Smooth muscle cell (in vitro differentiated cells): ENCODE data around the gene DDAH1. TPM values are rescaled to one million over a fixed set of nuclear protein-coding genes. Genes with fewer than 3 reads are reported as not detected.
"Not testable (repeated sequence)": the region's sequence is repeated elsewhere in the genome, so short reads cannot be mapped to it uniquely, and the experiment has no call there.

Experiments used
- DNase-seq: peaks from one replicate; lab custom pipeline; 2025; ENCODE audit not compliant: unreplicated experiment; lab: John Stamatoyannopoulos, UW
- H2AFZ ChIP-seq: fragments of 200-600 bp; sonication (generic); 2 replicates; pipeline ENCODE4 v1.6.0; 2016; ENCODE audit warnings: antibody characterized with exemption, low read depth, mild to moderate bottlenecking
- H3F3A ChIP-seq: fragments of 200-600 bp; sonication (generic); 2 replicates; pipeline ENCODE4 v1.6.0; 2017; ENCODE audit warnings: antibody characterized with exemption, low read depth
- H3K27ac ChIP-seq: fragments of 200-600 bp; sonication (generic); 2 replicates; pipeline ENCODE4 v1.5.1; 2016; ENCODE audit warnings: low read depth, mild to moderate bottlenecking
- H3K27me3 ChIP-seq: fragments of 200-600 bp; sonication (generic); 2 replicates; pipeline ENCODE4 v1.6.1; 2016; ENCODE audit warnings: low read depth, mild to moderate bottlenecking
- H3K36me3 ChIP-seq: fragments of 200-600 bp; sonication (generic); 2 replicates; pipeline ENCODE4 v1.5.1; 2016; ENCODE audit warnings: low read depth
- H3K4me1 ChIP-seq: fragments of 200-600 bp; sonication (generic); 2 replicates; pipeline ENCODE4 v1.5.1; 2016; ENCODE audit warnings: low read depth
- H3K4me2 ChIP-seq: fragments of 200-600 bp; sonication (generic); 2 replicates; pipeline ENCODE4 v1.6.0; 2016; ENCODE audit warnings: mild to moderate bottlenecking
- H3K4me3 ChIP-seq: fragments of 200-600 bp; sonication (generic); 2 replicates; pipeline ENCODE4 v1.5.1; 2016; ENCODE audit warnings: mild to moderate bottlenecking
- H3K79me2 ChIP-seq: fragments of 200-600 bp; sonication (generic); 2 replicates; pipeline ENCODE4 v1.6.0; 2016; ENCODE audit warnings: low read depth, mild to moderate bottlenecking
- H3K9ac ChIP-seq: fragments of 200-600 bp; sonication (generic); 2 replicates; pipeline ENCODE4 v1.6.0; 2016; ENCODE audit warnings: low read depth
- H3K9me3 ChIP-seq: fragments of 200-600 bp; sonication (generic); replicated peaks from 2 replicates; pipeline ENCODE4 v1.5.1; 2016; ENCODE audit warnings: low read depth
- H4K20me1 ChIP-seq: fragments of 200-600 bp; sonication (generic); 2 replicates; pipeline ENCODE4 v1.6.0; 2016; ENCODE audit warnings: low read depth
- CTCF ChIP-seq: fragments of 200-600 bp; sonication (generic); IDR thresholded peaks from 2 replicates; pipeline ENCODE4 v1.5.1; 2017; ENCODE audit warnings: borderline replicate concordance, mild to moderate bottlenecking, antibody characterized with exemption; ENCODE audit not compliant: insufficient read depth, poor library complexity, severe bottlenecking
- WGBS: methylation state at CpG from one replicate; pipeline ENCODE4 v1.1.7; 2016; ENCODE audit warnings: low lambda C conversion rate; 5-methylcytosine and 5-hydroxymethylcytosine counted together
- polyA plus RNA-seq: library from polyadenylated mRNA; unstranded; fragments of >200 nt; fragmentation: Nextera tagmentation; extraction: Ambion mirVana; gene quantifications from 2 replicates; pipeline ENCODE4 v1.2.1, GENCODE V29; 2016
- total RNA-seq: library from RNA; depleted of rRNA; stranded (reverse); fragments of >200 nt; gene quantifications from 2 replicates; pipeline ENCODE4 v1.2.3, GENCODE V29; 2014

DDAH1 gene
- total and polyA plus RNA-seq, 2 experiments from 2014 or later = 13.8 to 30.8 TPM

- no peaks in the 10 kb centered on the region for H3F3A ChIP-seq
- H3K27ac ChIP-seq = no peak overlapping the region
- no peaks in the 10 kb centered on the region for H3K27me3 ChIP-seq
- H3K9ac ChIP-seq = no peak overlapping the region
- no peak overlapping the region for H2AFZ ChIP-seq
- no peak for DNase-seq
- H3K4me1 ChIP-seq = no peaks in the 10 kb centered on the region
- TF ChIP-seq CTCF = no peak
- peaks cover 7% of the 10 kb centered on the region for H3K36me3 ChIP-seq
- H3K4me2 ChIP-seq = no peak overlapping the region
- H3K9me3 ChIP-seq = no peaks in the 10 kb centered on the region
- no peaks in the 10 kb centered on the region for H3K79me2 ChIP-seq
- 85% methylated on average over 3 of the region's 3 CpGs for WGBS
- peaks cover 1% of the 10 kb centered on the region for H4K20me1 ChIP-seq
- no peak overlapping the region for H3K4me3 ChIP-seq
Measured at GRCh38 chr1:85475055-85475454, 10.1 kb upstream of the DDAH1 start.

DNA sequence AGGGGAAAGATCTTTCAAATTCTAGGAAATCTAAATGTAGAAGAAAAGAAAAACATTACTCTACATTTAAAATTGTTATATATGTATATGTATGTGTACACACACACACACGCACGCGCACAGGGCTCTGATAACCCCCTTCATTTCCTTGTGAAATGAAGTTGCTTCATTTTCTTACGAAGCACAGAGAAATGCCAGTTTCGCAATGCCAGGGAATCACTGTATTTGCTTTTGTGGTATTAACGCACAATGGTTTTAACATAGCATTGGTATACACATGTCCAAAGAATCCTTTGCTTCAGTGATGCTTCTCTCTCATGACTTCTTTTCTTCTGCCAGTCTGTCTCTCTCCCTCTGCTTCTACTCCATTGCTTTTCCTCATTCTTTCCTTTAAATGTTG is 8.4 kb upstream of the DDAH1 start:
- Histone ChIP-seq H3K79me2 (no peaks in the 10 kb centered on the region), H3K4me1 (no peaks in the 10 kb centered on the region), H3K9ac (no peak overlapping the region), H3K27ac (no peak overlapping the region), H2AFZ (no peak overlapping the region), H3K4me3 (no peak overlapping the region), H3K27me3 (no peaks in the 10 kb centered on the region), H3K4me2 (no peak overlapping the region), H3K9me3 (no peaks in the 10 kb centered on the region), H3K36me3 (peaks cover 7% of the 10 kb centered on the region), H3F3A (no peaks in the 10 kb centered on the region), H4K20me1 (no peaks in the 10 kb centered on the region)
- 88% methylated on average over 6 of the region's 6 CpGs for WGBS
- DNase-seq = no peak
- TF ChIP-seq CTCF = no peak

DNA sequence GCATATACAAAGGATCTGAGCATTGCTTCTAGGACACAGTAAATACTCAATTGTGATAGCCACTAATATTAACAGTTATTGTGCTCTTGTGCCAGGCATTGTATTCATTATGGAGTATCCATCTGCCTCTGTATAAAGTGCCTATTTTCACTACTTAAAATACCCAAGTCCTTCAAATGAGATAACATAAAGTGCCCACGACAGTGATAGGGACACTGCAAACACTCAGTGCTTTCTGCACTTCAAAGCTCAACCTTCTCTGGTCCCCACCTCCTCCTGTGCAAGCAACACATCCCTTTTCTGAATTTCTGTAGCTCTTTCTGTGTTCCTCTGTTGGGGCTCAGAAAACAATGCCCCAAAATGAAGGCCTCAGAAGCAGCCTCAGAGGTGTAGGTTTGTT is 6.6 kb upstream of the DDAH1 start:
- no peak overlapping the region for H3K9ac ChIP-seq
- H3K4me2 ChIP-seq = no peak overlapping the region
- no peak overlapping the region for H3K4me3 ChIP-seq
- H2AFZ ChIP-seq = no peak overlapping the region
- H3K9me3 ChIP-seq = no peaks in the 10 kb centered on the region
- H3K27ac ChIP-seq = no peak overlapping the region
- no peaks in the 10 kb centered on the region for H3K4me1 ChIP-seq
- peaks cover 4% of the 10 kb centered on the region for H3K36me3 ChIP-seq
- H4K20me1 ChIP-seq = no peaks in the 10 kb centered on the region
- H3F3A ChIP-seq = no peaks in the 10 kb centered on the region
- DNase-seq = no peak
- no peaks in the 10 kb centered on the region for H3K79me2 ChIP-seq
- no peaks in the 10 kb centered on the region for H3K27me3 ChIP-seq
- 43% methylated on average over 1 of the region's 1 CpG for WGBS
- TF ChIP-seq CTCF = no peak

GRCh38 chr1:85470130-85470529 is 5.2 kb upstream of the DDAH1 start:
- H3F3A ChIP-seq, H3K79me2 ChIP-seq, H3K4me1 ChIP-seq, H3K9ac ChIP-seq, H3K36me3 ChIP-seq, H3K9me3 ChIP-seq, H3K4me2 ChIP-seq, DNase-seq, H2AFZ ChIP-seq, H3K27me3 ChIP-seq, H3K4me3 ChIP-seq, H3K27ac ChIP-seq, H4K20me1 ChIP-seq: not testable (repeated sequence)
- 95% methylated on average over 2 of the region's 2 CpGs for WGBS
